T-helper 1 cell treated with Interleukin-12 subunit alpha and Interleukin-12 subunit beta and Interleukin-4 antibody, amounts not matched to agents 30 ng/mL and 1 ng/mL, for 36 hours (primary cell): Measurements from ENCODE around the gene PTPRC. TPM values are rescaled to one million over a fixed set of nuclear protein-coding genes. Genes with fewer than 3 reads are reported as not detected.

Source experiments
- intact Hi-C: fragments of 100-400 bp; cut with micrococcal nuclease; formaldehyde crosslinking; loops from one replicate; pipeline ENCODE4 v1.15.1; 2024
- total RNA-seq: library from RNA; stranded (reverse); gene quantifications from 2 replicates; pipeline ENCODE4 v1.2.3, GENCODE V29; 2022

The PTPRC gene
- total RNA-seq, 1 donor from 2014 or later, result 762 TPM

GRCh38 chr1:198642983-198643382 is 4.1 kb downstream of the PTPRC start:
- intact Hi-C loops, result loop anchor here (5.0 kb wide), 1 partner anchor 399 kb away; no protein-coding TSS in a partner anchor

GRCh38 chr1:198643808-198644207 is 5.0 kb downstream of the PTPRC start:
- intact Hi-C loops, result loop anchor here (5.0 kb wide), 1 partner anchor 398 kb away; no protein-coding TSS in a partner anchor

GRCh38 chr1:198647055-198647454 is 8.2 kb downstream of the PTPRC start:
- intact Hi-C loops, result loop anchor here (5.0 kb wide), 1 partner anchor 815 kb away; no protein-coding TSS in a partner anchor

GRCh38 chr1:198648592-198648991 is 9.8 kb downstream of the PTPRC start:
- intact Hi-C loops, result loop anchor here (5.0 kb wide), 1 partner anchor 814 kb away; no protein-coding TSS in a partner anchor

- intact Hi-C loops, result loop anchor here (1.0 to 5.0 kb wide), 2 partner anchors 8 to 813 kb away; no protein-coding TSS in a partner anchor
These were observed 10.6 kb downstream of the PTPRC start for GRCh38 chr1:198649232-198649967.

GRCh38 chr1:198649968-198650338 is 11.1 kb downstream of the PTPRC start:
- intact Hi-C loops, result loop anchor here (1.0 to 5.0 kb wide), 2 partner anchors 9 to 812 kb away; no protein-coding TSS in a partner anchor

- intact Hi-C loops, result no loop called here
These were observed 11.7 kb downstream of the PTPRC start for GRCh38 chr1:198650506-198650905.

GRCh38 chr1:198651650-198652400 is 13.0 kb downstream of the PTPRC start:
- intact Hi-C loops, result no loop called here

- intact Hi-C loops, result no loop called here
These were observed 15.1 kb downstream of the PTPRC start for GRCh38 chr1:198653808-198654413.

GRCh38 chr1:198655459-198656121 is 16.8 kb downstream of the PTPRC start:
- intact Hi-C loops, result loop anchor here (1.0 kb wide), 2 partner anchors 10 to 132 kb away; no protein-coding TSS in a partner anchor

GRCh38 chr1:198656500-198656932 is 17.7 kb downstream of the PTPRC start:
- intact Hi-C loops, result loop anchor here (1.0 kb wide), 2 partner anchors 11 to 133 kb away; no protein-coding TSS in a partner anchor

- intact Hi-C loops, result loop anchor here (1.0 kb wide), 2 partner anchors 12 to 25 kb away; no protein-coding TSS in a partner anchor
These were observed 18.8 kb downstream of the PTPRC start for GRCh38 chr1:198657550-198658064.

- intact Hi-C loops, result no loop called here
These were observed 21.8 kb downstream of the PTPRC start for GRCh38 chr1:198660341-198661261.

GRCh38 chr1:198662821-198663220 is 24.0 kb downstream of the PTPRC start:
- intact Hi-C loops, result no loop called here

- intact Hi-C loops, result no loop called here
These were observed 25.4 kb downstream of the PTPRC start for GRCh38 chr1:198664068-198664788.

- intact Hi-C loops, result no loop called here
These were observed 28.3 kb downstream of the PTPRC start for GRCh38 chr1:198667186-198667585.

- intact Hi-C loops, result no loop called here
These were observed 29.0 kb downstream of the PTPRC start for GRCh38 chr1:198667807-198668206.

- intact Hi-C loops, result loop anchor here (1.0 kb wide), 3 partner anchors 12 to 28 kb away; no protein-coding TSS in a partner anchor
These were observed 30.3 kb downstream of the PTPRC start for GRCh38 chr1:198669023-198669698.
